Fibroblast of peridontal ligament (primary cell): ENCODE results near the gene CNTNAP2.
"Not testable (repeated sequence)": the region's sequence is repeated elsewhere in the genome, so short reads cannot be mapped to it uniquely, and the experiment has no call there.

Source experiments
- DNase-seq: peaks from one replicate; pipeline ENCODE4 v3.0.0-alpha.2; 2010; ENCODE audit errors: extremely low read depth

Gene CNTNAP2

DNA sequence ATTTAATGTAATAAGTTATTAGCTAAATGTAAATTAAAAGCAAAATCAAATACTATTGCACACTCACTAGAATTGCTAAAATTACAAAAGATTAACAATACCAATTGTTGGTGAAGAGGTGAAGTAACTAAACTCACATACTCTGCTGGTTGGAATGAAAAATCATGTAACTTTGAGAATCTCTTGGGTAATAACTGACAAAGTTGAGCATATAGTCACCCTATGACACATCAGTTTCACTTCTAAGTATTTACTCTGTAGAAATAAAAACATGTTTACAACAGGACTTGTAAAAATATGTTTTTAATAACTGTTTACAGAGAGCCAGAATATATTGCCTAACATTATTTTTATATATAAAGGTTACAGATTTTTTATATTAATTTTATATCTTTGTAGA, 33.6 kb downstream of the CNTNAP2 start:
- DNase-seq, result peak; percentile 41

DNA sequence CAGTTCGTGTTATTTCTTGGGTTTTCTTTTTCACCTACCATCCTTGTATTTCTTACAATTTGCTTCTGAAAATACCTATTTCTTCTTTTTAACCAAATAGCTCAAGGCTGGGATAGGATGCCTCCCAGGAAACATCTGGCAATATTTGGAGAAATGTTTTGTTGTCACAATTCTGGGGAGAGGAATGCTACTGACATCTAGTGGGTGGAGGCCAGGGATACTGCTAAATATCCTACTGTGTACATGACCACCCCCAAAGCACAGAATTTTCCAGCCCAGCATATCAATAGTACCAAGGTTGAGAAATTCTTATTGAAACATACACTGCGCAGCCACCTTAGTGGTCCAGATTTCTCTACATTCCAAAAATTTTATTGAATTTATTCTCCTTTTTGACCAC, 55.5 kb downstream of the CNTNAP2 start:
- peak; percentile 0 for DNase-seq

DNA sequence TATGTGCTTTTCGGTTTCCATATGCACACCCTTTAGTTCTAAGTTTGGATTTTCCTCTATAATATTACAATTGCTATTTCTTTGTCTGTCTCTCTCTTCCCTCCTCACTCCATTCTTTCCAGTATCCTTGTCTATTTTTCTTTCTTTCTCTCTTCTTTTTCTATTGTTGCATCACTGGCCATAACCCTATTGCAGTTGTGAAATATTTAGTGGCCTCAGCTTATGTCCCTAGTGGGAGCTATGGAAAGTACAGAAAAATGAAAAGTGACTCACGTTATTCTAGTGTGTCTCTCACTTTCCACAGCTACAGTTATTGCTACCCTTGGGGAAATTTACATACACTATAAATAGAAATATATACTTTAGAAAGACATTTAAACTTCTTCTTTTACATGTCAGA, 59.1 kb downstream of the CNTNAP2 start:
- peak; percentile 1 for DNase-seq

DNA sequence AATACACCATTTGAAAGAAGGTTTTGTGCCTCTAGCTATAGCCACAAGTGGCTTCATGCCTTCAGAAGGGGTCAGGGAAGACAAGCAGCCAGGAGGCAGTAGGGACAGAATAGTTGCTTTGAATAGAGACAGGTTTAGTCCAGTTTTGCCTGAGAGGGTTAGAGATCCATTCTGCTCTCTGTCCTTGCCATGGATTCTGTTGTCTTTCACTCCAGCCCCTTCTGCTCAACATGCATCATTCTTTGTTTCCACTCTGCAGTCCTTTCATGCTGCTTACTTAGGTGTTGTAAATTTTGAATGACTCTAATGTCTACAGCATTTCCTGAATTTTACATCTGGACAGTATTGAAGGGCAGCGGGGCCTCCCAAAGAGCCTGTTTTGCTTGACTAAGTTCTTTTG, 60.3 kb downstream of the CNTNAP2 start:
- no peak for DNase-seq

DNA sequence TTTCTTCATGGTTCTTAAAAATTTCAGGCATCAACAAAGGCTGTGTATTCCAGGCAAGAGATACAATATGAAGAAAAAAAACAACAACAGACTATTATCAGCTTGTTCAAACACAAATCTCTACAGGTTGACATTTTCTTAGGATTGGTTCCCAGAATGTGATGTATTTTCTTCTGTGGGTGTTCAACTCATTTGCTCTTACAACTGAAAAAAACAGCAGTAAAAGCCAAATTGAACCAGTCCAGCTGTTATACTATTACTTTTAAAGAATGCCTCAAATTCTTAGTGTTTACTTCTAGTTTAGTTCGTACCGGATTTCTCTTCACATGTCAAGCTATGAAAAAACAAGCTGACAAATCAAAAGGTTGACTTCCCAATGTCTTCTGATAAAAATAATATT, 60.7 kb downstream of the CNTNAP2 start:
- no peak for DNase-seq

DNA sequence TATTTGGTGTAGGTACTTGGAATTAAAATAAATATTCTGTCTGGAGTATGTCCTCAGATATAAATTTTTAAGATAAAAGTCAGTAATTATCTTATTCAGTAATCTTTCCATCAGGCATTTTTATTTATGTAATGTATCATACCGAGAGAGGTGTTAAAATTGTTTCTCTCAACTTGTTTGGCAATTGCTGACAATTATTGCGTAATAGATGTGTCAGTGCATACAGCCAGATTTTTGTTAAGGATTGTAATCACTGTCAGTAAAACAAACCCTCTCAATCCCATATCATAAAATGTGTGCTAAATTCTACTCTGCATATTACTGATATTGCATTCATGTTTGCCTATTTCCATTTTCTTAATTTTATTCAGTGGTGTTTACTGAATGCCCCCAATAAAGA, 69.2 kb downstream of the CNTNAP2 start:
- no peak for DNase-seq

DNA sequence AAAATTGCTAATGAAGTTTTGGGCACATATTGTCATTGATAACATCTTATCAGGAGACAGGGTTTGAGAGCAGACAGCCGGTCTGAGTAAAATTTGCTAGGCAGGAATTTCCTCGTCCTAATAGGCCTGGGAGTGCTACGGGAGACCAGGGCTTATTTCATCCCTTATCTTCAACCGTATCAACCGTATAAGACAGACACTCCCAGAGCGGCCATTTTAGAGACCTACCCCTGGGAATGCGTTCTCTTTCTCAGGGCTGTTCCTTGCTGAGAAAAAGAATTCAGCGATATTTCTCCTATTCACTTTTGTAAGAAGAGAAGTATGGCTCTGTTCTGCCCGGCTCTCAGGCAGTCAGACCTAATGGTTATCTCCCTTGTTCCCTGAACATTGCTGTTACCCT, 74.8 kb downstream of the CNTNAP2 start:
- not testable (repeated sequence) for DNase-seq

DNA sequence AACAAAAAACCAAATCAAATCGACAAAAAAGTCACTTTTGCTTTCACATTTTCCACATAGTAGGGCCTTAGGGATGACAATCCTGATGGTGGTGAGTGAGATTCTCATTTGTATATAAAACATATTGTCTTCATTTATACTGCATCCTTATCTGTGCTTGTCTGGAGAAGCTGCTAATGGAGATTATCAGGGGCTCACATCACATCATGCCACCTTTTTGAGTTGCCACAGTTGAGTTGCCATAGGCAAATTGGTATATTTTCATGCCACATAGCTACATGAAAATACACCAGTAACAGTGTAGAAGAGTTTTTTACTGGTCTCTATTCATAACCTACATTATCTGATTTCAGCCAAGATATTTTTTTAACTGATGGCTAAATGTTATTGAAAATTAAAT, 85.3 kb downstream of the CNTNAP2 start:
- no peak for DNase-seq

DNA sequence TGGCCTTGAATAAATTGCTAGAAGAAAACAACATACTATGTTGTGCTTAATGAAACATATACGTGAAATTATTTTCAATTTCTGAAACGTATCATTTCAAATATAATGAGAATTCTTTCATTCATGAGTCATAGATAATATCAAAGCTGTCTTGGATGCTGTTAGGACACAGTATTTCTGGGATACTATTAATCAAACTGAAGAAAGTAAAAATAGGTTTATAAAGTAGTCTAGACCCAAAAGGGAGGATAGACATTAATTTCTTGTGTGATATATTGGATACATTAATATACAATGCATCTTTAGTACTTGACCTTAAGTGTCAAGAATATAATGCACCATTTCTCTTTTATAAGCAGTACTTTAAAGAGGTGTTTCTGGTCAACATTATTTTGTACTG, 89.7 kb downstream of the CNTNAP2 start:
- no peak for DNase-seq

DNA sequence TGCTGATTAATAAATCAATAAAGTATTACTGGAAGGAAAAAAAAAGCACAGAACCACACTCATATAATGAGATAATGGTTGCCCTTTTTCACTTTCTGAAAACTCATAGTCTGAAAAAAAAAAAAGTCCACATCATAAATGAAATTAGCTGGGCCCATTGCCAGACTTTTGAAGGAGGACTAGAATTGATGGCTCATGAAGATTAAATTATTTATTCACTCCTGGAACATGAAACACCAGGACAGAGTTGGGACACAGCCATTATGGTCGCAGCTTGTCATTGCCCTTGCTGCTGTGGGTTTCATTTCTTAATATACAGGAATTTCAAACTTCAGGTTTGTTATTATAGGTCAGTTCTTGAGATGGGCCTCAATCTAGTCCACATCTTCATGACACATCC, 91.9 kb downstream of the CNTNAP2 start:
- DNase-seq, result no peak

DNA sequence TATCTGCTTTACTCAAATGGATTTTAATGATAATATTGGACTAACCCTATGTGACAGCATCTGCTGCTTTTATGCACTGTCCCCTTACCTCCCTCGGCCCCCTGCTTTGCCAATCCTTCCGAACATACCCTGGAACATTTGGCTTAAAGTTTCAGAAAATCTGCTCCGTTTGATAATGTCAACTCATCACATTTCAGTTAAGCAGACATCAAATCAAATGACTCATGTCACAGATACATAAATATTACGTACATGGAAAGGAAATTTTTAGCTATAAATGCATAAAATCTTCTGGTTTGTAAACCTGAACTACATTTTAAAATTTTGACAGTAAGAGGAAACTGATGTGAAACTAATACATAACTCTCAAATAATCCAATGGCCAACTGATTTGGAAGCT, 98.2 kb downstream of the CNTNAP2 start:
- DNase-seq, result no peak

DNA sequence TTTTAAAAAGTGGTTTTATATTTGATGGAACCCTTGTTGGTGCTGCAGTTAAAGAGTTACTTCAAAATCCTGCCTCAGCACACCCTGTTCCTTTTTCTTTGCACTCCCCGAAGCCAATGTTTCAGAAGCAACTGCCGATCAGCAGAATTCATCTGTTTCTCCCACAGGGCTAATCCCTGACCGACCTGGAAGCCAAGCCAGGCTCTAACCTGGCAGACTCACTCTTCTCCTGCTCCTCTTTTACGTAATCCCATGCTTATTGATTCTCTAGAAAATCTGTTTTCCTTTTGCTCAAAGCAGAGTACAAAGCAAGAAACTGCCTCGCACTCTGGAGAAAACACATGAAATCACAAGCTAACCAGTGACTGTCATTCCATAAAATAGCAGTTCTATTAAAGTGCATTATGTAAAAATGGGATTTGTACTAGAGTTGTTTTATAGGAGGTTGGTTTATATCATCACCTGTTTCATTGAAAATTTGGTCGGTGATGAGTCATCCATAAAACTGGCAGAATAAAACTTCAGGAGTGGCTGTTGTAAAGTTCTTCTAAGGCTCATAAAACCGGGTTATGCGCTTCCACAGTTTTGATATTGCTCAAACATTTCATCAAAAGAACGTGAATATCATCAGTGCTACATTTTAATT, 99.9 kb downstream of the CNTNAP2 start:
- no peak for DNase-seq

DNA sequence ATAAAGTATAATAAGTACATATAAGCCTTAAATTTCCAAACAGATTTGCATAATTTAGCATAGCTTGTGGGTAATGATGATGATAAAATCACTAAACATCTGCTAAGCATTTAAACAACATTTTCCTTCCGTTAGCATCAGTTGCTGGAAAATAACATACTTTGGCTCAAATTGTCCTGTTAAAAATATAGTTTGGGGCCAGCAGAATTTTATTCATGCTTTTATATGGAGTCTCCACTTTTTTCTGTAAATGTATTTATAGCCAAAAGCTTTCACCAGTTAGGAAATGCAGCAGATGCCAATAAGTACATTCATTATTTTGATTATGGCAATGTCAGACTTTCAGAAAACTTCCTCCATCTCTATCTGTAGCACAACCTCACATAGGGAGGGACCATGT, 107.2 kb downstream of the CNTNAP2 start:
- no peak for DNase-seq

DNA sequence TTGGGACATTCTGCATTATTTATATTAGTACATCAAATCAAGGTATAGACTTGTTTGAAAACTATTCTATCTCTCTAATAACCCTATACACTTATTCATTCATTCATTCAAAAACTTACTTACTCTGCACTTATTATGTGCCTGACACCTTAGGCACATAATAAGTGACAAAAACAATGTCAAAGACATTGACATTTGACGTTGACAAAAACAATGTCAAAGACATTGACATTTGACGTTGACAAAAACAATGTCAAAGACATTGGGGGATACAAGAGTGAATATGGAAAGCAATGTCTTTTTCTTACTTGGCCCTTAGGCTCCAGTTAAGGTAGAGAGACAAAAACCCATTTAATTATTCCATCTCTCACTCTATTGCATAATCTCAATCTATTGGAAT, 116.0 kb downstream of the CNTNAP2 start:
- DNase-seq, result no peak

DNA sequence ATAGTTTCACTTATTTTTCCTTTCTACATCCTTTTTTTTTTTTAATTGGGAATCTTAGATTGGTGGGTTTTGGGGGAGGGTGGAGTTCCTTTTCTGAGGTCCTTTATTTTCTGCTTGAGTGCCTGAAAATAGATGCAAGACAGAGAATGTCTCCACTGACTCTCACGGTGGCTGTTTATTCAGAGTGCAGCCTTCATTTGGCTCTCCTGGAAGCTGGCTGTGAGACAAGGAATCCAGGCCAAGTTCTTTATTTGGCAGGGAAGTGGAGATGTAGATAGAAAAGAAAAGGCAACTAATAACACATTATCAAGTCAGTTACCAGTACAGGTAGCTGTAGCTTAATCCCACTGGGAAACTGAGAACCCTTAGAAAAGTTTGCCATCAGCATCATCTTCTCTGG, 118.6 kb downstream of the CNTNAP2 start:
- DNase-seq, result no peak

DNA sequence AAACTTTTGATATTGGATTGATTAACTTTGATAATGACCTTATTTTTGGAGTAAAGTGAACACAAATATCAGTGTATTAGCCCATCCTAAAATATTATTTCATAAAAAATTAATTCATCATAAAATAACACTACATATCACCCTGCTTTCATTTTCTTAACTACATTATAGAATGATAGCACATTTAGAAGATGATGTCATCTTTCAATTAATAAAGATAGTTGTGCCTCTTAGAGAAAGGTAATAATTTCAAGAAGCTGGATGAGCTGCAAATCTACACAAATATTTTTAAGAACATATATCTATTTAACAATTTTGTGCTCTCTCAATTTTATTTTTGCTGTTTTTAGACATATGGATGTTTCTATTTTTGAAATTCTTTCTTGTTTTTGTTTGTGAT, 126.1 kb downstream of the CNTNAP2 start:
- no peak for DNase-seq

DNA sequence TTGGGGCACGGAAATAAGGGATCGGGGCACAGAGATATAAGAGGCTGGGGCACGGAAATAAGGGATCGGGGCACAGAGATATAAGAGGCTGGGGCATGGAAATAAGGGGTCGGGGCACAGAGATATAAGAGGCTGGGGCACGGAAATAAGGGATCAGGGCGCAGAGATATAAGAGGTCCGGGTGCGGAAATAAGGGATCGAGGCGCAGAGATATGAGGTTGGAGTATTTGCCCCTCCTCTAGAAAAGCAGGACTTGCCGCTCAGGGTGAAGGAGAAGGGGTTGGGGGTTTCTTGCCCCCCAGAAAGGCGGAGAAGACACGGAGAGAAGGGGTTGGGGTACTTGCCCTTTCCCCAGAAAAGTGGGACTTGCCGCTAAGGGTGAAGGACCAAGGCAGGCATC, 131.4 kb downstream of the CNTNAP2 start:
- not testable (repeated sequence) for DNase-seq

DNA sequence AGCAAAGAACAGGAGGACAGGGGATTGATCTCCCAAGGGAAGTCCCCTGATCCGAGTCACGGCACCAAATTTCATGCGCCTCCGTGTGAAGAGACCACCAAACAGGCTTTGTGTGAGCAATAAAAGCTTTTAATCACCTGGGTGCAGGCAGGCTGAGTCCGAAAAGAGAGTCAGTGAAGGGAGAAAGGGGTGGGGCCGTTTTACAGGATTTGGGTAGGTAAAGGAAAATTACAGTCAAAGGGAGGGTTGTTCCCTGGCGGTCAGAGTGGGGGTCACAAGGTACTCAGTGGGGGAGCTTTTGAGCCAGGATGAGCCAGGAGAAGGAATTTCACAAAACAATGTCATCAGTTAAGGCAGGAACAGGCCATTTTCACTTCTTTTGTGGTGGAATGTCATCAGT, 132.1 kb downstream of the CNTNAP2 start:
- DNase-seq, result not testable (repeated sequence)

DNA sequence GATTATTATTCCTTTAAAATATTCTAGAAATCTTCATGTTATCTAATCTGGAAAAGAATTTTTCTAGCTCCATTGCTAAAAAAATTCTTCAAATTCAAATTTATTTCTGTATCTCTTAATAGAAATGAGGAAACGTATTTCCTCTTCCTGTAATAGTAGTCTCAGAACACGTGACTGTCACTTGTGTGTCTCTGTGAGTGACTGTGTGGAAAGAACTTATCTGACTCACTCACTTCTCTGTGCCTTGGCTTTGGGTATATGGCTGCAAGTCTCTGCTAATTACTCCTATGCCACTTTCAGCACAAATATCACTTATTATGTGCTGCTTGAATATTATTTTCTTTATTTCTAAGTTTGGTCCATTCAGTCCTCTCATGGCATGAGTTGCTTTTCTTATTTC, 132.7 kb downstream of the CNTNAP2 start:
- no peak for DNase-seq

DNA sequence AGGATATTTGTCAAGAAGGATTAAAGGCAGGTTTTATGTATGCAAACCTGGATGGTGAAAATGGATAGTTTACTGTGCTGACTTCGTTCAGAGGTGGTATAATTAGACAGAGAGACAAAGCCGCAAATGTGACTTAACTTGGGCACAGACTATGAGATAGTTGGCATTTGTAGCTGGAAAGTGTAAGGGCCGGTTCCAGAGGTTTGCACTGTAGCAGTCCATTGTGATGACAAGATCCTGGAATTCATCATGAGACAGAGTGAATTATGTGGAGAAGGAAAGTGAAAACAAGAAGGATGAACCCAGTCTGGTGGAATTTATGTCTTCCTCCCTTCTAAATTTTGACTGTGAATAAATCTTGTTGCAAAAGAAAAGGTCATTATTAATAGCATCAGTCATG, 139.0 kb downstream of the CNTNAP2 start:
- DNase-seq, result no peak

DNA sequence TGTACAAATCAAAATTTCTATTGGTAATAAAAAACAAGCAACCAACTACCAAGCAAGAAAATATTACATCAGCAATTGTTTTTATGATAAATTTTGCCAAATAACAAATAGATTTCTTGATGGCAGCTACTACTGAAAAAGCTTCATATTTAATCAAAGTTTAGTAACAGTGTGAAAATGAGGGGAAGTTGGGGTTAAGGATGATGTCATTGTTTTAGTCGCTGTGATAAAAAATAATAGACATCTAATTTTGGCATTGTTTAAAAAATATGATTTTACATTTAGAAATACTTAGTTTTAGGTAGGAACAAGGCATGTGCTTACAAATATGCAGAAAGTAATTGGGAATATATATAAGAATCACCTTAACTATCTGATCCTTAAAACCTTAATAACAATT, 145.9 kb downstream of the CNTNAP2 start:
- no peak for DNase-seq

DNA sequence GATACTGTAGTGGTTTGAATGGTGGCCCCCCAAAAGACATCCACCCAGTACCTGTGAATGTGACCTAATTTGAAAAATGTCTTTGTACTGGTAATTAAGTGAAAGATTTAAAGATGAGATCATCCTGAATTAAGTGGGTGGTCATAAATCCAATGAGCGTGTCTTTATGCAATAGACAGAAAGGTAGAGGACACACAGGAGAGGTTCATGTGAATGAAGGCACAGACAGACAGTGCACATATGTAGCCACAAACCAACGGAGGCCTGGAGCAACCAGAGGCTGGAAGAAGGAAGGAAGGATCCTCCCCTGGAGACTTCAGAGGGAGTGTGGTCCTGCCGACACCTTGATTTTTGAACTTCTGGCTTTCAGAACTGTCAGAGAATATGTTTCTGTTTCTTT, 160.3 kb downstream of the CNTNAP2 start:
- no peak for DNase-seq

DNA sequence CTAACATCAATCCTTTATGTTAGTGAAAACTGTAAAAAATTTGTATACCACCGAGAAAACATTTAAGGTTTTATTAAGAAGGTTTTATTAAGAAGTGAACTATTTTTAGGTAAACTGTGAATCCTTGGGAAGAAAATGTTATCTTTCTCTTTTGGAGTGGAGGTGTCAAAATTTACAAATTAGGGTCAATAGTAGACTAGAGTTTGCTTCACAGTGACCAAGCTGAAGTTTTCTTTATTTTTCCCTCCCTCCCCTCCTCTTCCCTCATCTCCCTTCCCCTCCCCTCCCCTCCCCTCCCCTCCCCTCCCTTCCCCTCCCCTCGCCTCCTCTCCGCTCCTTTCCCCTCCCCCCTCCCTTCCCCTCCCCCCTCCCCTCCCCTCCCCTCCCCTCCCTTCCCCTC, 168.8 kb downstream of the CNTNAP2 start:
- DNase-seq, result no peak

DNA sequence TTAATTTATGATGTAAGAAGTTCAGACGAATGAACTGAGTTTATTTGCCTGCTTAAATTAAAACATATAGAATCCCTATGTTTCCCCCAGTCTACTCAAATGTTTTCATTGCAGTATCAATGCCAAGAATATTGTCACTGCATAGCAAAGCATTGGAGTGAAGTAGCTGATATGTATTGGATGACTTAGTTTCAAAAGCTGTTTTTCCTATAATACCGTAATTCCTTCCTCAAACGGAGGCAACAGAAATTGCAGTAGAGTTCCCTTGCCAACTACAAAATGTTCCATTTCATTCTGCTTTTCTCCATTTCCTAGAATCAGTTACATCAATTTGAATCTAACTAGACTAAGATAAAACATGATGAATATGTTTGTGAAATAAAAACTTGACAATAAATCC, 174.1 kb downstream of the CNTNAP2 start:
- DNase-seq, result no peak

DNA sequence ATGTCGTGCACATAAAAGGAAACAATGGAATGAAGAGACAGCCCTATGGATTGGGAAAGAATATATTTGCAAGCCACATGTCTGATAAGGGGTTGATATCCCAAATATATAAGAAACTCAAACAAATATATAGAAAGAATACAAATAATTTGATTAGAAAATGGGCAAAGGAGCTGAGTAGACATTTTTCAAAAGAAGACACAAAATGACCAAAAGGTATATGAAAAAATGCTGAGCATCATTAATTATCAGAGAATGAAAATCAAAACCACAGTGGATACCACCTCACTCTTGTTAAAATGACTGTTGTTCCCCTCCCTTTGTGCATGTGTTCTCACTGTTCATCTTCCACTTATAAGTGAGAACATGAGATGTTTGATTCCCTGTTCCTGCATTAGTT, 175.3 kb downstream of the CNTNAP2 start:
- no peak for DNase-seq
